GM08714 (cell line): ENCODE measurements around the gene TEX22.

Experiments used
- H3K4me3 ChIP-seq: fragments of 200-500 bp; sonication (Bioruptor generic); 2 replicates; pipeline ENCODE4 v1.5.1; 2014; ENCODE audit warnings: mild to moderate bottlenecking, low read length, inconsistent platforms
- ZNF274 ChIP-seq: IDR thresholded peaks from 2 replicates; pipeline ENCODE4 v1.6.1; 2012; ENCODE audit warnings: mild to moderate bottlenecking, low read depth, low read length

TEX22 gene

GRCh38 chr14:105422695-105423487 lies 24.6 kb downstream of the TEX22 start:
- H3K4me3 ChIP-seq = no peak overlapping the region
- TF ChIP-seq ZNF274 = no peak

DNA sequence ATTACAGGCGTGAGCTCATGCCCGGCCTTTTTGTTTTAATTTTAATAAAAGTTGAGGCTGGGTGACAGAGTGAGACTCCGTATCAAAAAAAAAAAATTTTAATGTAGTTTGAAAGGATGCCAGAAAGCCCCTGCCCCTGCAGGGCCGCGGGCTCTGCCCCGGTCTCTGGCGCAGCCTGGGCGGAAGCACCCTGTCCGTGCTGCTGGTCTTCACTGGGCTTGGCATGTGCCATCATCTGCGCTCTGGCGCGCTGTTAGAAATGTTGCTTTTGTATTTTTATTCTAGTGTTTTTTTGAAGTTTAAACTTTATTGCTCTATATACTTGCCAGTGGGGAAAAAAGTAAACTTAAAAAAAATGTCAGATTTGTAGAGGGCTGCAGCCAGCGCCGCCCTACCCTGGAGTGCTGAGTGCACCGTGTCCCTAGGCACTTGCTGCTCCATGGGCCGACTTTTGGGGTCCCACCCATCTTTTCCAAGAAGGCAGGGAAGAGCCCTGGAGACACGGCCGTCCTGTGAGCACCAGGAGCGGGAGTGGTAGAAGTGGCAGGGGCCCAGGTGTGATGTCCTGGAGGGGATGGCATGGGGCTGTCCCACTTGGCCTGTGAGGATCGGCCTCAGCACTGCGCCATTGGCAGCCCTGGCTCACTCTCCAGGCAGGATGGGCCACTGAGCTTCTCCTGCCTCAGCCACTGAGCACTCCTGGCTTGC lies 25.3 kb downstream of the TEX22 start:
- no peak for TF ChIP-seq ZNF274
- no peak overlapping the region for H3K4me3 ChIP-seq

GRCh38 chr14:105424861-105425260 lies 26.5 kb downstream of the TEX22 start:
- H3K4me3 ChIP-seq = no peak overlapping the region
- no peak for TF ChIP-seq ZNF274

GRCh38 chr14:105425823-105426247 lies 27.5 kb downstream of the TEX22 start:
- H3K4me3 ChIP-seq = no peak overlapping the region

DNA sequence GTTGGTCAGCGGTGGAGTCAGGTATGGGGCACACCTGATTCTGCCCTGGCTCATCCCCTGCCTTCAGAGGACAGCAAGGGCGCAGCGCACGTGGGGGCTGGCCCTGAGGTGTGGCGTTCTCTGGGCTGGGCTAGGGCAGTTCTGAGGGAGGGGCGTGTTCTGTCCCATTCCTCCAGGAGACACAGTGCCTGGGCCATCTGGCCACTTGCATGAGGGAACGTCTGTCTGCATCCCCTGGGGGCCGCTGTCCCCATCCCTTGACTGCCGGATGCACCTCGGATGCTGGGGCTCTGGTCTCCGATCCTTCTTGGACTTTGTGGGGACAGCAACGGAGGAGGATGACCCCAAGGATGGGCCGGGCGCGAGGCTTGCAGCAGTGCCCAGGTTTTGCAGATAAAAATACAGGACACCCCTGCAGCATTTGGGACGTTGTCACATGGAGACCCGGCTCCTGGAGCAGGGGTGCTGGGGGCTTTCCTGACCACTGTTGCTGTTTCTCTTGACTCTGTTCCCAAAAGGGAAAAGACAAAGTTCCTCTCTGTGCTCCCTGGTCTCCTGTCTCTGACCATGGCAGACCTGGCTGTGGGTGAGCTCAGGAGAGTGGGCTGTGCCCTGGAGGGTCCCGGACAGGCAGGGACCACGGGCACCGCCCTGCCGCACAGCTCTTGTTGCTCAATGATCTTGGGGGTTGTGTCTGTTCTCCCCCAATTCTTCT lies 28.2 kb downstream of the TEX22 start:
- no peak overlapping the region for H3K4me3 ChIP-seq
- TF ChIP-seq ZNF274 = no peak

More at GRCh38 chr14:105425823-105426247, 27.5 kb downstream of the TEX22 start:
- no peak for TF ChIP-seq ZNF274

GRCh38 chr14:105427412-105427811 lies 29.1 kb downstream of the TEX22 start:
- H3K4me3 ChIP-seq = no peak overlapping the region
- no peak for TF ChIP-seq ZNF274

- H3K4me3 ChIP-seq = no peak overlapping the region
- no peak for TF ChIP-seq ZNF274
Observed at GRCh38 chr14:105427936-105428485, 29.7 kb downstream of the TEX22 start.

DNA sequence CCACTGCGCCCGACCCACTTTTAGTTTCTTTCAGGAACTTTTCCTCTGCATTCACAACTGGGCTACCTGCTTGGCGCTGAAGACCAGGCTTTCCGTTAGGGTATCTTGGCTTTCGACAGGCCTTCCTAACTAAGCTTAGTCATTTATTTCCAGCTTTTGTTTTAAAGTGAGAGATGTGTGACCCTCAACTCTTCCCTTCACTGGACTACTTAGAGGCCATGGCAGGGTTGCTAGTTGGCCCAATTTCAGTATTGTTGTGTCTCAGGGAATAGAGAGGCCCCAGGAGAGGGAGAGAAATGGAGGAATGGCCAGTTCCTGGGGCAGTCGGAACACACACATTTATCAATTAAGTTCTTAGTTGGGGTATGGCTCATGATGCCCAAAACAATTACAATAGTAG lies 31.7 kb downstream of the TEX22 start:
- TF ChIP-seq ZNF274 = no peak
- H3K4me3 ChIP-seq = no peak overlapping the region

GRCh38 chr14:105430565-105430964 lies 32.2 kb downstream of the TEX22 start:
- no peak for TF ChIP-seq ZNF274

DNA sequence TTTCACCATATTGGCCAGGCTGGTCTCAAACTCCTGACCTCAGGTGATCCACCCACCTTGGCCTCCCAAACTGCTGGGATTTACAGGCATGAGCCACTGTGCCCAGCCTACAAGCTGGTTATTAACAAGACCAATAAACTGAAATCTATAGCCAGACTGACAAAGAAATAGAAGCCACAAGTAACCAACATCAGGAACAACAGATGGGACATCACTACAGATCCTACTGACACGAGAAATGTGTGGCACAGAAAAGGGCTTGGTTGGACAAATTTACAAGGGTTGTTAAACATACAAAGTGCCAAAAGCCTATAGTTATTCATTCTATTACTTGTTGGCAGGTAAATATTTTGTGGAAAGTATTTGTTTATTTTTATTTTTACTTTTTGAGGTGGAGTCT lies 32.9 kb downstream of the TEX22 start:
- no peak overlapping the region for H3K4me3 ChIP-seq
- no peak for TF ChIP-seq ZNF274

More at GRCh38 chr14:105430565-105430964, 32.2 kb downstream of the TEX22 start:
- no peak overlapping the region for H3K4me3 ChIP-seq

GRCh38 chr14:105432657-105433056 lies 34.3 kb downstream of the TEX22 start:
- TF ChIP-seq ZNF274 = no peak
- no peak overlapping the region for H3K4me3 ChIP-seq

GRCh38 chr14:105433161-105433605 lies 34.8 kb downstream of the TEX22 start:
- no peak for TF ChIP-seq ZNF274
- H3K4me3 ChIP-seq = no peak overlapping the region

DNA sequence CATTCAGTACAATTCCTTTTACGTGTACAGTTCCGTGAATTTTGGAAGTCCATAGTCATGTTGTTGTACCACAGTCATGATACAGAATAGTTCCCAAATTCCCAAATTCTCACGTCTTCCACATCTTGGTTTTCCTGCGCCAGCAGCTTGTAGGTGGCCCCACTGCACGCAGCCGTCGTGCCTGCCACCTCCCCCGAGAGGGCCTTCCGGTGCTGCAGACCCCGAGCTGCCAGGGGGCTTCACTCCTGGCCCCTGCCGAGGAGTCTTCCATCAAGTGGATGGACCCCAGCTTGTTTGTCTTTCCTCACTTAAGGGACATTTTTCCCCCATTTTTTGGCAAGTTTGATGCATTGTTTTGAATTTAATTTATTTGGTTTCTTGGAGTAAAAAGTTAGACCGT lies 38.1 kb downstream of the TEX22 start:
- no peak for TF ChIP-seq ZNF274
- no peak overlapping the region for H3K4me3 ChIP-seq
